ENCODE measurements around the gene ADAMTS2. TPM values are rescaled to one million over a fixed set of nuclear protein-coding genes. Genes with fewer than 3 reads are reported as not detected.

Gene ADAMTS2
- total RNA-seq, 1 donor from 2014 or later, result not detected

- no peak overlapping the region for H3K27ac Mint-ChIP-seq
- intact Hi-C loops (cut with micrococcal nuclease), result no loop called here
- H3K4me1 Mint-ChIP-seq (ENCODE audit: low read depth), result peaks cover 9% of the 10 kb centered on the region
- no peak overlapping the region for H3K4me3 Mint-ChIP-seq (ENCODE audit: low read depth)
- peaks cover 8% of the 10 kb centered on the region for H3K9me3 Mint-ChIP-seq
- H3K36me3 Mint-ChIP-seq (ENCODE audit: low read depth), result no peaks in the 10 kb centered on the region
- H3K27me3 Mint-ChIP-seq (ENCODE audit: low read depth), result no peaks in the 10 kb centered on the region
- DNase-seq (ENCODE audit: low spot score), result no peak
These were observed 205.0 kb downstream of the ADAMTS2 start for GRCh38 chr5:179140293-179140692.

GRCh38 chr5:179139936-179140235, 205.4 kb downstream of the ADAMTS2 start:
- H3K4me3 Mint-ChIP-seq (ENCODE audit: low read depth), result no peak overlapping the region

GRCh38 chr5:179139111-179139935, 205.9 kb downstream of the ADAMTS2 start:
- no peak for DNase-seq (ENCODE audit: low spot score)
- intact Hi-C loops (cut with micrococcal nuclease), result no loop called here
- no peak overlapping the region for H3K4me3 Mint-ChIP-seq (ENCODE audit: low read depth)
- H3K9me3 Mint-ChIP-seq, result peaks cover 9% of the 10 kb centered on the region
- H3K27ac Mint-ChIP-seq, result no peak overlapping the region
- H3K4me1 Mint-ChIP-seq (ENCODE audit: low read depth), result peaks cover 9% of the 10 kb centered on the region
- H3K27me3 Mint-ChIP-seq (ENCODE audit: low read depth), result no peaks in the 10 kb centered on the region
- H3K36me3 Mint-ChIP-seq (ENCODE audit: low read depth), result no peaks in the 10 kb centered on the region

More at GRCh38 chr5:179139936-179140235, 205.4 kb downstream of the ADAMTS2 start:
- H3K27ac Mint-ChIP-seq, result no peak overlapping the region
- no peaks in the 10 kb centered on the region for H3K27me3 Mint-ChIP-seq (ENCODE audit: low read depth)
- intact Hi-C loops (cut with micrococcal nuclease), result no loop called here
- no peaks in the 10 kb centered on the region for H3K36me3 Mint-ChIP-seq (ENCODE audit: low read depth)
- peaks cover 9% of the 10 kb centered on the region for H3K4me1 Mint-ChIP-seq (ENCODE audit: low read depth)
- DNase-seq (ENCODE audit: low spot score), result no peak
- peaks cover 7% of the 10 kb centered on the region for H3K9me3 Mint-ChIP-seq

- Mint-ChIP-seq H3K27me3 (ENCODE audit: low read depth) (no peaks in the 10 kb centered on the region), H3K36me3 (ENCODE audit: low read depth) (no peaks in the 10 kb centered on the region), H3K27ac (no peak overlapping the region), H3K4me3 (ENCODE audit: low read depth) (no peak overlapping the region), H3K9me3 (peaks cover 15% of the 10 kb centered on the region), H3K4me1 (ENCODE audit: low read depth) (peaks cover 9% of the 10 kb centered on the region)
- intact Hi-C loops (cut with micrococcal nuclease), result no loop called here
- DNase-seq (ENCODE audit: low spot score), result no peak
These were observed 206.7 kb downstream of the ADAMTS2 start for GRCh38 chr5:179138568-179138925.

GRCh38 chr5:179137643-179138567, 207.4 kb downstream of the ADAMTS2 start:
- Mint-ChIP-seq H3K9me3 (peaks cover 14% of the 10 kb centered on the region), H3K36me3 (ENCODE audit: low read depth) (no peaks in the 10 kb centered on the region), H3K27me3 (ENCODE audit: low read depth) (no peaks in the 10 kb centered on the region), H3K4me3 (ENCODE audit: low read depth) (no peak overlapping the region), H3K4me1 (ENCODE audit: low read depth) (peaks cover 7% of the 10 kb centered on the region), H3K27ac (no peak overlapping the region)
- DNase-seq (ENCODE audit: low spot score), result no peak
- intact Hi-C loops (cut with micrococcal nuclease), result no loop called here

GRCh38 chr5:179137016-179137642, 208.1 kb downstream of the ADAMTS2 start:
- Mint-ChIP-seq H3K27ac (no peak overlapping the region), H3K9me3 (peaks cover 11% of the 10 kb centered on the region), H3K4me3 (ENCODE audit: low read depth) (no peak overlapping the region), H3K27me3 (ENCODE audit: low read depth) (no peaks in the 10 kb centered on the region), H3K4me1 (ENCODE audit: low read depth) (no peaks in the 10 kb centered on the region), H3K36me3 (ENCODE audit: low read depth) (no peaks in the 10 kb centered on the region)
- no peak for DNase-seq (ENCODE audit: low spot score)
- intact Hi-C loops (cut with micrococcal nuclease), result no loop called here

GRCh38 chr5:179135441-179136215, 209.6 kb downstream of the ADAMTS2 start:
- Mint-ChIP-seq H3K27me3 (ENCODE audit: low read depth) (no peaks in the 10 kb centered on the region), H3K9me3 (peaks cover 11% of the 10 kb centered on the region), H3K4me1 (ENCODE audit: low read depth) (no peaks in the 10 kb centered on the region), H3K36me3 (ENCODE audit: low read depth) (no peaks in the 10 kb centered on the region), H3K27ac (no peak overlapping the region), H3K4me3 (ENCODE audit: low read depth) (no peak overlapping the region)
- no peak for DNase-seq (ENCODE audit: low spot score)
- intact Hi-C loops (cut with micrococcal nuclease), result no loop called here

GRCh38 chr5:179135006-179135405, 210.3 kb downstream of the ADAMTS2 start:
- Mint-ChIP-seq H3K9me3 (peaks cover 11% of the 10 kb centered on the region), H3K4me3 (ENCODE audit: low read depth) (no peak overlapping the region), H3K27me3 (ENCODE audit: low read depth) (no peaks in the 10 kb centered on the region), H3K4me1 (ENCODE audit: low read depth) (no peaks in the 10 kb centered on the region), H3K36me3 (ENCODE audit: low read depth) (no peaks in the 10 kb centered on the region), H3K27ac (no peak overlapping the region)
- DNase-seq (ENCODE audit: low spot score), result no peak
- intact Hi-C loops (cut with micrococcal nuclease), result no loop called here

- H3K36me3 Mint-ChIP-seq (ENCODE audit: low read depth), result no peaks in the 10 kb centered on the region
- no peaks in the 10 kb centered on the region for H3K4me1 Mint-ChIP-seq (ENCODE audit: low read depth)
- no peak for DNase-seq (ENCODE audit: low spot score)
- no peak overlapping the region for H3K4me3 Mint-ChIP-seq (ENCODE audit: low read depth)
- intact Hi-C loops (cut with micrococcal nuclease), result no loop called here
- no peak overlapping the region for H3K27ac Mint-ChIP-seq
- no peaks in the 10 kb centered on the region for H3K27me3 Mint-ChIP-seq (ENCODE audit: low read depth)
- H3K9me3 Mint-ChIP-seq, result peaks cover 11% of the 10 kb centered on the region
These were observed 210.8 kb downstream of the ADAMTS2 start for GRCh38 chr5:179134511-179134910.

GRCh38 chr5:179132586-179133355, 212.5 kb downstream of the ADAMTS2 start:
- Mint-ChIP-seq H3K27ac (no peak overlapping the region), H3K4me1 (ENCODE audit: low read depth) (no peaks in the 10 kb centered on the region), H3K4me3 (ENCODE audit: low read depth) (no peak overlapping the region), H3K27me3 (ENCODE audit: low read depth) (no peaks in the 10 kb centered on the region), H3K36me3 (ENCODE audit: low read depth) (no peaks in the 10 kb centered on the region), H3K9me3 (peaks cover 15% of the 10 kb centered on the region)
- intact Hi-C loops (cut with micrococcal nuclease), result no loop called here
- DNase-seq (ENCODE audit: low spot score), result no peak

- H3K27me3 Mint-ChIP-seq (ENCODE audit: low read depth), result no peaks in the 10 kb centered on the region
- intact Hi-C loops (cut with micrococcal nuclease), result no loop called here
- peaks cover 15% of the 10 kb centered on the region for H3K9me3 Mint-ChIP-seq
- H3K4me1 Mint-ChIP-seq (ENCODE audit: low read depth), result no peaks in the 10 kb centered on the region
- H3K27ac Mint-ChIP-seq, result no peak overlapping the region
- no peak for DNase-seq (ENCODE audit: low spot score)
- no peaks in the 10 kb centered on the region for H3K36me3 Mint-ChIP-seq (ENCODE audit: low read depth)
- H3K4me3 Mint-ChIP-seq (ENCODE audit: low read depth), result no peak overlapping the region
These were observed 213.2 kb downstream of the ADAMTS2 start for GRCh38 chr5:179131886-179132585.

Data from activated T-helper 2 cell treated with anti-CD3 and anti-CD28 coated beads, Interferon-gamma antibody, Interleukin-2, Interleukin-4, amounts not matched to agents 10 μg/mL and 5 μg/mL and 100 μg/mL, durations not matched to agents 14 hours and 24 hours and 36 hours (primary cell).